Activated CD4-positive, alpha-beta T cell treated with anti-CD3 and anti-CD28 coated beads, Interleukin-10, Interleukin-2, amounts not matched to agents 100 ng/mL and 50 ng/mL, durations not matched to agents 16 hours and 8 hours (primary cell): Measurements from ENCODE around the gene INPP4B.
A peak's percentile ranks its signal among the peaks of the same experiment; 100 is the strongest.

ENCODE experiments used
- DNase-seq: peaks from one replicate; pipeline ENCODE4 v3.0.0-alpha.2; 2020

INPP4B gene

DNA sequence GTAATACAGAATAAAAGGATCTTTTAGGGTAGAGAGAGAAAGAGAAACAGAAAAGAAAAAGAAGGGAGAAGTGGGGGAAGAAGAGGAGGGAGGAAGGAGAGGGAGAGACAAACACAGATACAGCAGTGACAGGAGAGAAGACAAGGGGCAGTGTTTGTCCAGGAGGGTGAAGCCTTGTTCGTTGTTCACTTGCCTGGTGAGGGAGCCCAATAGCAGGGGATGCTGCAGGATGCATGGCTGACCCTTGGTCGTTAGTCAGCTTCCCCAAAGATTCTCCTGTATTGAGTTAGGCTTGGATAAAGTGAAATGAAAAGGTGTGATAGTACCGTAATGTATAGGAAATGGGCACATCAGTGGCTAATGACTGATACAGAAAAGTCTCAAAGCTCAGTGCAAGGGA is 806.1 kb downstream of the INPP4B start:
- DNase-seq: no peak

DNA sequence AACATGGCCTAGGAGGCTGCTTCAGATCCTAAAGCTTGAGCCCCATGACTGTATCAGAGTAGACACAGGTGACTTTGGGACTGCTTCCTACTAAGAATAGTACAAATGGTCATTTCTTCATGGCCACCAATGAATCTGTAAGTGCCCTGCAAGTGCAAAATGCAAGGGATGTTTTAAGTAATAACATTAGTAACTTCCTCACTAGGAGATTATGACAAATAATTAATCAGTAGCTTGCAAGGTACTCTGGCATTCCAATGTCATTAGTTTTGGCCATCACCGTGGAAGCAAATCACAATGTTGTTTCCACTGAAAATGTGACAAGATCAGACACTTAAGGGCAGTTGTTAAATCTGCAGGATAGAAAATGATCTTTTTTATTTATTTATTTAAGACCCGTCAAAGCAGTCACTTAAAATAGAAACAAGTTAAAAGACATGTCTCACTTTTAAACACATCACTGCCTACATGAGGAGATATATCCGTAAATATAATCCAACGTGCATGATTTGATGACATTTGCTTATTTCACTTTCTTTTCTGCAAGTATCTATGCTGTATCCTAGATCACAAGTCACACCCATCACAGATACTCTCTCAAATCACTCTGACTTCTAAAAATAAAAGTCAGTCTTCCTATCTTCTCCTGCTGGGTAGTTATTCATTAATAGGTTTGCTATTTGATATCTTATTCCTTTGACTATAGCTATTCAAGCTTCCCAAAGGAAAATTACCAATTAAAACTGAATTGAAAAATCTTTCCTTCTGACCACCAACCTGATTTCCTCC is 809.1 kb downstream of the INPP4B start:
- DNase-seq: no peak

DNA sequence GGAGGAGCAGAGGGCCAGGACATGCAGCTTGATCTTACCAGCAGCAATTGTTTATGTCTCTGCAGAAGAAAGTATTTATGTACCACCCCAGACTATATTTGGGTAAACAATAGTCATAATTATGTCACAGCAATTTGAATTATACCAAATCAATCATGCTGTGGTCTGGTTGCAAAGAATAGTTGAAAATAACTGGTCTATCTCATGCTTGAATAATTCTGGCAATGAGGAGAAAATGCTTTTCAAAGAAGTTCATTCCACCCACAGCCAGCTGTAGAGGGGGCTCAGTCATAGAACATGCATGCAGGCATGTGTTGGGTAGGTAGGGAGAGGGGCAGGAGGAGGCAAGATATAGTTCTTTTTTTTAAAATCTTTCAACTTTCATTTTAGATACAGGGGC is 810.5 kb downstream of the INPP4B start:
- no peak for DNase-seq

DNA sequence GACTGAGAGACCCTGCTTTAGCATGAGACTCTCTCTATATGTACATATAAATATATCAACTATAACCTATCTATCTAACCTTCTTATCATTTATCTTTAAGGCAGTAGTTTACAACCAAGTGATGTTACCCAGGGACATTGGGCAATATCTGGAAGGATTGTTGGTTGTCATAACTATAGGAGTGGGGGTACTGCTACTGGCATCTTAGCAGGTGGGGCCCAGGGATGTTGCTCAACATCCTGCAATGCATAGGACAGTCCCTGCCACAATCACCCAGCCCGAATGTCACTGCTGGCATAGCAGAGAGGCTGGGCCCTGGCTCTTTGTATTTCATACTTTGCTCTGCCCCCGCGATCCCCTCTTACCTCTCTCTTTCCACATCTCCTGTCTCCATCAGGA is 812.0 kb downstream of the INPP4B start:
- DNase-seq: no peak

DNA sequence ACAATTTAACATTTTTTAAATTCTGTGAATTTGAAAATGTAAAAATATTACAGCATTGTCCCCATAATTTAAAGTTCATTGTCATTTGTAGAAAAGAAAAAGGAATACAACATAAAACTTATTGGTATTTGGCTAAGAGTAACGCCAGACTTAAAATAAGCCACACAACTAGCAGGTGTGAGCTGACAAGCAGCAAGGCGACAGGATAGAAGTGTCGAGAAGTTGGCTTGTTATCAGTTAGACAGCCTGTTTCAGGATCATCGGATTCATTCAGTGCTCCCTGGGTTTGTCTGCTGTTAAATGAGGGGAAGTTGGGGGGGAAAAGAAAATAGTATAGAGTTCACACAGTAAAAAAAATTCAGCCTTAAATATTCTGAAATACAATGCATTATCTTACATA is 816.1 kb downstream of the INPP4B start:
- DNase-seq: no peak

DNA sequence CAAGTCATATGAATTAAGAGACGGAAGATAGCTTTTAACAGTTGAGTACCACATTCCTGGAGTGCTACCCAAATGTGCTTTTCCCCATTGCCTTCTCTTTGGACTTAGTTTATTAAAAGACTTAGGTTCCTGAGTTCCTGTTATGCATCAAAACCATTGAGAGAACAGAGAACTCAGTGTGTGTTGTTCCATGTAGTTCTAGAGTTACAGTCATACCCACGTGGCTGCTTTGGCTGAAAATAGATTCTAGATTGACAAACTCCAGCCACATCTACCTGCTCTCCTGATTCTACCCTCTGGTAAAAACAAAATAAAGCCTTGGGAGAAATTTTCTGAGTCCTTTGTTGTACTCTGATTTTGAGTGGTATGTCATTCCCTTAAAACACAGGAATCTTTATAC is 824.3 kb downstream of the INPP4B start:
- no peak for DNase-seq

DNA sequence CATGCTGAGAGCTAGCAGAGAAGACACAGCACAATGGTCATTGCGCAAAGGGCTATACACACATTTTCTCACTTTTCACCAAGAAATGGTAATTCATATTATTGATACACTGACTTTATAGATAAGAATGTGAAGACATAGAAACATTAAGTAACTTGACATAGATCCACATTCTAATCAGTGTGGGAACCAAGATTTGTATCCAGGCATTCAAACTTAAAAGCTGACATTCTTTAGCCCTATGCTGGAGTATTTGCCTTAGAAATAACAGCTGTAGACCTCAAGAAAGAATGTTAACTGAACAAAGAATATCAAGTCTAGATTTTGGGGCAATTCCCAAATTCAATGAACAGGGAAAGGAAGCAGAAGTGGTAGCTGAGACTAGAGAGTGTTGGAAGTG is 824.9 kb downstream of the INPP4B start:
- no peak for DNase-seq

DNA sequence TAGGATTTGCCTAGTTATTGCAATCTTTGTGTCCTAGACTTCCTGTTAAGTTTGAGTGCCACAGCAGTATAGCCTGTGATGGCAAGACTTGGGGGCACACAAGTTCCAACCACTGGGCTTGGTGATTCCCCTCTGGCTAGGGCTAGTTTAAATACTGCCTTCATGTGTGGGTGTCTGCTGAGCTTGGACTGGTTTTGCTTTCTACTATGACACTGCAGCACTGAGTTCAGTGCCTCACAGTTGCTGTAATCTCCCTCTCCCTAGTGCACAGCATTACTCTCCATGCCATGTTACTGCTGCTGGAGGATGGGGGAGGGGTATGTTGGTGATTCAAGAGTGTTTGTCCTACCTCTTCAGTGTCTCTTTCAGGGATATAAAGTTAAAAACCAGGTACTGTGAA is 830.1 kb downstream of the INPP4B start:
- no peak for DNase-seq

DNA sequence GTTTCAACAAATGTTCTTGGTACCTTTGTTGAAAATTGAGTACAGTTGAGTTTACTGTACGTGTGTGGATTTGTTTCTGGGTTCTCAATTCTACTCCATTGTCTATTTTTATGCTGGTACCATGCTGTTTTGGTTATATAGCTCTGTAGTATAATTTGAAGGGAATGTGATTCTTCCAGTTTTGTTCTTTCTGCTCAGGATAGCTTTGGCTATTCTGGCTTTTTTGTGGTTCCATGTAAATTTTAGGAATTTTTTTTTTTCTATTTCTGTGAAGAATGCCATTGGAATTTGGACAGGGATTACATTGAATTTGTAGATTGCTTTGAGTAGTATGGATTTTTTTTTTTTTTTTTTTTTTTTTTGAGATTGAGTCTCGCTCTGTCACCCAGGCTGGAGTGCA is 836.4 kb downstream of the INPP4B start:
- no peak for DNase-seq

DNA sequence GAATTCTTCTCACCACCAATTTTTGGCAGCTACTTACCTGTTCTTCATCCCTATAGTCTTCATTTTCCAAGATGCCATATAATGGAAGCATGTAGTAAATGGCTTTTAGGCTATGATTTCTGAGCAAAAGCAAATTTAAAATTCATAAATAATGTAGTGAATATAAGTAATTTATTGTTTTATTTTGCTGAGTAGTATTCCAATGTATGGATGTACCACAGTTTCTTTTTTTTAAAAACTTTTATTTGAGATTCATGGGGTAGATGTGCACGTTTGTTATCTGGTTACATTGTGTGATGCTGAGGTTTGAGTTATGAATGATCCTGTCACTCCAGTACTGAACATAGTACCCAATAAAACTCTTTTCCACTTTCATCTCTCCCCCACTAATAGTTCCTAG is 840.6 kb downstream of the INPP4B start:
- DNase-seq: no peak

DNA sequence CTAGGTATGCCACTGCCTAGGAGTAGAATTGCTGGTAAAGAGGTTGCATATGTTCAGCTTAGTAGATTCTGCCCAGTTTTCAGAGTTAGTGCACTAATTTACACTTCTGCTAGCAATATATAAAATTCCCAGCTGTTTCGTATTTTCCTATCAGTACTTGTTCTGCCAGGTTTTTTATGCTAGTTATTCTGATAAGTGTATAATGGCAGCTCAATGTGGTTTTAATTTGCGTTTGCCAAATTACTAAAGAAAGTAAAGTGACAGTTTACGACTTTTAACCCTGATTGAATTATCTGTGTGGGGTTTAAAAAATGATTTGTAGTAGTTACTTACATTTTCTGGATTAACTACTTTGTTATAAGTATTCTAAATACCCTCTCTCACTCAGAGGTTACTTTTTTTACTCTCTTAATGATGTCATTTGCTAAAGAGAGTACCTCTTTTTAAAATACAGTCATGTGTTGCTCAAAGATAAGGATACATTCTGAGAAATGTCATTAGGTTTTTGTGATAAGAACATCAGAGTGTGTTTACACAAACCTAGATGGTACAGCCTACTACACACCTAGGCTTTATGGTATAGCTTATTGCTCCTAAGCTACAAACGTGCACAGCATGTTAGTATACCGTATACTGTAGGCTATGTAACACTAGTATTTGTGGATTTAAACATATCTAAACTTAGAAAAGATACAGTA is 846.5 kb downstream of the INPP4B start:
- DNase-seq: no peak

DNA sequence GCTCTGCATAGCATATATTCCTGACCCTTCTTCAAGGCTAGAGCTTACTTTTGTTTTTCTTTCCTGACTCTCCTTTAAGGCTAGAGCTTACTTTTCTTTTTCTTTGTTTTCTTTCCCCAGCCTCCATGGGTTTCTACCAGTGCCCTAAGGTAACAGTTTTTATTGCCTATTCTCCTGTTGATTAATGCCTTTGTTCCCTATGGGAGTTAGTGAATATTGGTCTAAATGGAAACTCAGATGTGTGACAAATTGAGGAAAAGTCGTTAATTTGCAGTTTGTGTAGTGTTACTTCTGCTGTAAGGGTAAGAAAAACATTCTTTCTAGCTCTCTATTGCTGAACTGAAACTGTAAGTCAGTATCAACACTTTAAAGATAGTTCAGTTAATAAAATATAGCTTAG is 851.0 kb downstream of the INPP4B start:
- no peak for DNase-seq

DNA sequence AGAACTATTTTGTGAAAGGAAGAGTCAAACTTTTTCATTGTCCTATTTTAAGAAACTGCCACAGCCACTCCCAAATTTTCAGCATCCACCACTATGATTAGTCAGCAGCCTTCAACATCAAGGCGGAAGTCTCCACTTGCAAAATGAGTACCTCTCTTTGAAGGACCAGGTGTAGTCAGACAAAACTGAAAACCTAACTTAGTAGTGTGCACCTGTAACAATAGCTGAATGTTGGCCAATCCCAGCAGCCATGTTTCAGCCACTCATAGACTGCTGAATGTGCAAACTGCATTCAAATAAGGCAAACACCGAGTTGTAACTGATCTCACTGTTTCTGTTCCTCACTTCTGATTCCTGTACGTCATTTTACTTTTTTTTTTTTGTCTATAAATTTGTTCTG is 868.7 kb downstream of the INPP4B start:
- peak; percentile 4 for DNase-seq
